NB4 (cell line): ENCODE data around the gene L3MBTL4.

Source experiments
- CTCF ChIP-seq: IDR thresholded peaks from one replicate; pipeline ENCODE4 v1.5.1; 2012; ENCODE audit warnings: low read depth, low read length
- POLR2A ChIP-seq: IDR thresholded peaks from 2 replicates; pipeline ENCODE4 v1.6.1; 2011; ENCODE audit warnings: mild to moderate bottlenecking; ENCODE audit not compliant: insufficient read length; ENCODE audit errors: extremely low read depth

- TF ChIP-seq CTCF (no peak), POLR2A (no peak)
Observed at GRCh38 chr18:6088432-6088831, 326.3 kb downstream of the L3MBTL4 start.
